Stimulated activated CD8-positive, alpha-beta memory T cell treated with anti-CD3 and anti-CD28 coated beads, Interleukin-15, amount 100 ng/mL, for 48 hours (primary cell): ENCODE measurements around the gene IL9.

Experiments
- DNase-seq, 2 donors: peaks; one replicate each; pipeline ENCODE4 v3.0.0-alpha.2; 2020; ENCODE audit warnings: low read depth in 2 of 2

IL9 gene

DNA sequence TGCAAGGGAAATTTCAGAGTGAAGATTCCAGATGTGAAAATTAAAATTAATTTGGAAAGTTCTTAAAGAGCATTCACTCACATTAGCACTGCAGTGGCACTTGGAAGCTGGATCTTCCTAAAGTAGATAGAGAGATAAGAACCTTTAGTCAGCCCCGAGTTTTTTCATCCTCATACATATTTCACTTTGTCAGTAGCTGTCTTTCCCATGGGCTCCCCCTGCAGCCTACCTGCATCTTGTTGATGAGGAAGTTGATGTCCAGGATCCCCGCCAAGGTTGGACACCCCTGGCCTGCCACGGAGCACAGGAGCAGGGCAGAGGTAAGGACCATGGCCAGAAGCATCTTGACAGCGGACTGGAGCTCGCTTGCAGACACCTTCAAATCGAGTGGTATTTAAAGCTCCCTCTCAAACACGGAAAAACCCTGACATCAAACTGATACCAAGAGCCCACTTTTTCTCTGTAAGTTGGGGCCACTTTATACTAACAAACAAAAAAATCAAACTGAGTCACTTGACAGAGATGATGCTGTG is at the start of gene IL9:
Gene IL9, minus strand, starts transcription at position 368 of the 533 bp plus-strand sequence. Its CDS starts 25 bp downstream, at position 343.
- DNase-seq, result no peak

DNA sequence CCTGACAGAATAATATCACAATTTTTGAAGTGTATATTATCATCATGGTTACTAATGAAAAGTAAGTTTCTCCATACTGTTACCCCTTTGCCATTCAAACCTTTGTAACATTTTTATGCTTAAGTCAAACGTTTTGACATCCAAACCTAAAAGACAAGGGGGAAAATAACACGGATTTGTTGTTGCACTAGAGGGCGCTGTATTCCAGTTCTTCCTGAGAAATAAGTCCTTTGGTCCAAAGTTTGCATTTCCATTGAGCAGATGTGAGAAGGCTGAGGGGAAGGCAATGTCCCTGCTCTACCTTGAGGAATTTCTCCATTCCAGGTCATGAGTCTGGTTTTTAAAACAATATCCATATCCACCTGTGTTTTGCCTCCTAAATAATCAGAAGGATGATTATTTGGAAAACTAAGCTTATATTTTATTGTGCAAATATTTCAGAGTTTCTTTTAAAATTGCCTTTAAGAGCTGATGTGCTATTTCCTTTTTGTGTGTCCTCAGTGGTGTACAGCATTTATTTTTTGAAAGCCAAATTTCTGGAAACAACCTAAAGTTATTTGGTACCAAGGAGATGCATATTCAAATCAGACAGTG is 49.4 kb upstream of the IL9 start:
- no peak for DNase-seq

DNA sequence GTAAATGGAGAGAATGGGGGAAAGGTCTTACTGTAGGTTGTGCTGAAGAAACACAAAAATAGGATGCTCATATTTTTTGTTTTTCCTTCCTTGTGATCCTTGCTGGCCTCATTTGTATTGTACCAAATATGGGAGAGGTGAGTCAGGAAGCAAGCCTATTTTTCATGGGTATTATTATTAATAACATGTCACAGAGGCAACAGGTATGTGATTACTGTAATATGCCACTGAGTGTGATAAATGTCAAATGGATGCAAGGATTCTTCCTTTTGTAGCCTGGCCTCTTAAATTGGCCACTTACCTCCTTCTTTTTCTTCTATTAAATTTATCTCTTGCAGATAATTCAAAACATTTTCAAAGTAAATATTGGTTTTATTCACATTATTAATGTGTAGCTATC is 48.9 kb upstream of the IL9 start:
- DNase-seq, result no peak

- DNase-seq, result no peak
Measured at GRCh38 chr5:135942202-135942771, 46.6 kb upstream of the IL9 start.

DNA sequence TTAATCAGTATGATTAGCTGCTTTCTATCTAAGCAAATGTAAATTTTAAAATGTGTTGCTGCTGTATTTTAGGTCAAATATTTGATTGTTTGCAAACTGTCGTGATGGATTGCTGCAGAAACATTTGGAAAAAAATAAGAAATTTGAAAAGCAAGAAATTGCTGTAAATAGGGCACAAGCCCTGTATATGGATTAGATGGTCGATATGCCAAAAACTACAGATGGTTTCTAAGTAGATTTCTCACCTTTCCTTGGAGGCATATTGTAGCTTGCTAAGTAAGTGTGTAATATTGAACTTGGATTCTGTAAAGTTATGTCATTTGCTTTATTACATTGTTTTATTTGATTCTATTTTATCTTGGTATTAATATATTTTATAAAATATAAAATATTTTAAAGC is 46.1 kb upstream of the IL9 start:
- DNase-seq, result no peak

DNA sequence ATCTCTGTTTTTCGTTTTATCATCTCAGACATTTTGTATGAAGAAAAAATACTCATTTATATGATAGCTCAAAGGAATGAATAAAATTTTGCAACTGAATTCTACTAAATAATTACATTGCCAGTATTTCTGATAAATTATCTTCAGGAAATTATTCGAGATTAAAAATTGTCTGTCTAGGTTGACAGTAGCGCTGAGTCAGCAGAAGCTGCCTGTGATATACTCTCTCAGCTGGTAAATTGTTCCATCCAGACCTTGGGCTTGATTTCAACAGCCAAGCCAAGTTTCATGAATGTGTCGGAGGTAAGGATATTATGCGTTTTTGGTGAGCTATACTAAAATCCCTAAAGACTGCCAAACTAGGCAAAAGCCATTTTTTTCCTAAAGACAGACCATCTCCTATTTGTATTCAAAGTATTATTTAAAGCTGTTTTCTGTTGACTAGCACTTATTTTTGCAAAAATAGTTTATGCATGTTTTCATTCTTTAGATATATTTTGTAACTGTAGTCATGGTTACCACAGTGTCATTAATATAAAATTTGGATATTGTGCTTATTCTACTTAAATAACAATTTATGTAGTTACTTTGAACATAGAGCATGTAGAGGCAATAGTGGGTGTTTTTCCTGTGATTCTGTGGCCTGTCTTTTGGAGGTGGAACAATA is 41.7 kb upstream of the IL9 start:
- DNase-seq, result no peak

DNA sequence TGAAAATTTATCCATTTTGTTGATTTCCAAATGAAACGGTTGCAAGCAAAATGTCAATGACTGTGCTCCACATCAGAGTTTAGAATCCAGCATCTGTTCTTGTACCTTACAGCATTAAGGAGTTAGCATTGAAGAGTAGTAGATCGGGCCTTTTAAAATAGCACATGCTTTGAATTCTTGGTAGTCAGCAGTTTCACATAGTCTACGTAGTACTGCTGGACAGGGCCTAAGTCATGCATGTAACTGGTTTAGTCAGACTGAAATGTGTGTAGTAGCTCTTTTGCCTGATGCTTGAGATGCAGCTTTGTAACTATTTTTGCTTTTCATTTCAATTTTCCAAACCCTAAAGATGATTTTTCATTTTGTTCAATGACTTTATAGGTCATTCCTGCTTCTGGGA is 39.3 kb upstream of the IL9 start:
- no peak for DNase-seq

- no peak for DNase-seq
Measured at GRCh38 chr5:135930949-135931295, 35.3 kb upstream of the IL9 start.

DNA sequence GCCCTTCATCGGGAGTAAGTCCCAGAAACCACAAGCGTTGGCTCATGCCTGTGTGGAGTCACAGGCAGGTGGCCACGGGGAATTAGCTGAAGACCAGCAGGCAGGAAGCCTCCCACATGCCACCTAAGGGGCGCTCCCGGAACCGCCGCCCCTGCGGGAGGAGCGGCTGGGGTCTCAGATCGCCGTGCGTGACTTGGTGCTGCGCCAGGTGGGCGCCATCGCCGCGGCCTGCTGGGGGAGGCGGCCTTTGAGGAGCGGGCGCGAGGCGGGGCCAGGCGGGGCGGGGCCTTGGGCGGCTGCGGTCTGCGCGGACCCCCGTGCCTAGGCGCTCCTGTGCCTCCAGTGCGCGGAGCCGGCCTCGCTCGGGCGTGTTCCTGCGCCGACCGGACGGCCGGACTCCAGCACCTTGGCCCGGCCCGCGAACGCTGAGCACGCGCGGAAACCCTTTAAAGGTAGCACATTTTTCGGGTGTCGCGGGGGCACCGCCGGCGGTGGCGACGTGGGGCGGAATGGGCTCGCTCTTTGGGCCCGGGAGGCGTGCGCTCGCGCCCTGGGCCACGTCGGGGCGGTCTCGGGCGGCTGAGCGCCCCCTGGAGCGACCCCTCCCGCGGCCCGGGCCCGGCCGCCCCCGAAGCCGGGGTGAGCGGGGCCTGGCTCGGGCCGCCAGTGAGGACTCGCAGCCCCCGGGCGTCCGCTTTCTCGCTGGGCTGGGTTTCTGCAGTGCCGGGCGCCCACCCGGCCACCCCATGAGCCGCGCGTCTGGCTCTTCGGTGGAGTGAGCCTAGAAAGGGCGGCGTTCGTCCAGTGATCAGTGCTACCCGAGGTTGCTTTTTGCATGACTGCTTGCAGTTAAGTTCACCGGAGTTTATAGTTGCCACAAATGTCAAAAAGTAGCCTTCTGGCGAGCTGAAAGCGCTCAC is 34.6 kb upstream of the IL9 start:
- no peak for DNase-seq

DNA sequence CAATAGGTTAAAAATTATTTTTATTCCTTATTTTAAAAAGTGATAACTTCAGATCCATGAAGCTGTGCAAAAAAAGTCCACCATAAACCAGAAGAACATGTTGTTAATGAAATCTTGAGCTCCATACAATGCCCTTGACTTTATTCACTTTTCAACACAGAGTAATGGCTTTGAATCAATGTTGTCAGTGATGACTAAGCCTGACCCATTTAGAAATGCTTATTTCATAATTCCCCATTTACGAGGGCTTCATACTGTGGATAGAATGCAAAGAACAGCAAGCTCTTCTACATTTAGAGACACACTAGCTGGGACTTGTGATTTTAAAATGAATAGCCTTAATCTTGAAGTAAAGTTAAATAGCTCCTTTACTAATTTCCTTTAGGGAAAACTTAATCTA is 25.7 kb upstream of the IL9 start:
- DNase-seq, result no peak

DNA sequence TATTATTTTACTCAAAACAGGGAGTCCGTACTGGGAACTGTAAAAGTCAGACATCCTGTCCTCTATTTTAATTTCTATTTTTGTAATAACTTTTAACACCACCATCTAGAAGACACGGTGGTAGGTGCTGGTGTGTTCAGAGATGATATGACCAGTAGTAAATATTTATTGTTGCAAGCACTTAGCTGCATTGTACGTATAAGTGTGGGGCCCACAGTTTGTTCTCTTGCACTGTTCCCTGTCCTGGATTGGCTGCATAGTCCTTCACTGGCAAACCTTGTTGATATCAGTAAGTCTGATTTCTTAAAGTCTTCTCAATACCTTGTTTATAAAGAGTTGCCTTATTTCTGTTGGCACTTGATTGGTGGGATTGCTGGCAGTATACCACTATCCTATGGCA is 24.6 kb upstream of the IL9 start:
- no peak for DNase-seq

GRCh38 chr5:135916638-135917263 is 21.1 kb upstream of the IL9 start:
- DNase-seq, result no peak

GRCh38 chr5:135915466-135916001 is 19.9 kb upstream of the IL9 start:
- DNase-seq, result no peak

GRCh38 chr5:135913713-135914626 is 18.3 kb upstream of the IL9 start:
- DNase-seq, result no peak

- DNase-seq, result no peak
Measured at GRCh38 chr5:135905144-135905543, 9.5 kb upstream of the IL9 start.

DNA sequence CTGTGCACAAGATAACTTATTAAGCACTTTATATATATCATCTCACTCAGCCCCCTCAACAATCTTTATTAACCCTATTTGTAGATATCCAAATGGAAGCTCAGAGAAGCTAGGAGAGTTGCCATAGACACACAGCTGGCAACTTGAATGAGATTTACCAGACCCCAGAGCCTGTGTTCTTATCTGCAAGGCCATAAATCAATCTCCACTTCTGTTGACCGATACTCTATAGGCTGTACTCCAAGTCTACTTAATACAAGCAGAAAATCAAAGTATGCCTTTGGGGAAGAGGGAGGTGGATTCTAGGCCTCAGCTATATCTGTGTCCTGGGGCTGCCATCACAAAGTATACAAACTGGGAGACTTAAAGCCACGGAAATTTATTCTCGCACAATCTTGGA is 6.0 kb upstream of the IL9 start:
- no peak for DNase-seq

DNA sequence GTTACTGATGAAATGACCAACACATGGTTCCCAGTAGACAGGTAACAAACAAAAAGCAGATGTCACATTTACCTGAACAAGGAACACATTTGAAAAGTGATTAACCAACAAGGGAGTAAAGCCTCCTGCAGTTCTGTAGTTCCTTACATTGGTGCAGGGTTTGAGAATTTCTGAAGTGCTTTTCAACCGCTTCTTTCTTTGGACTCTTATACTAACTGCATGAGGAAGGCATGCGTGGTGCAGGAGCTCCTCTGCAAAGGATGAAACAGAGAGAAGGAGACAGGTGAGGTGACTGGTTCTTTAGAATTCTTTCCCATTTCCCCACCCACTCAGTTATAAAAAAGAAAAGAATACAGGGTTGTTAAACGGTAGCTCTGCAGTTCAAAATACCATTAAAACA is 4.6 kb upstream of the IL9 start:
- DNase-seq, result no peak

- no peak for DNase-seq
Measured at GRCh38 chr5:135898651-135899050, 3.0 kb upstream of the IL9 start.

DNA sequence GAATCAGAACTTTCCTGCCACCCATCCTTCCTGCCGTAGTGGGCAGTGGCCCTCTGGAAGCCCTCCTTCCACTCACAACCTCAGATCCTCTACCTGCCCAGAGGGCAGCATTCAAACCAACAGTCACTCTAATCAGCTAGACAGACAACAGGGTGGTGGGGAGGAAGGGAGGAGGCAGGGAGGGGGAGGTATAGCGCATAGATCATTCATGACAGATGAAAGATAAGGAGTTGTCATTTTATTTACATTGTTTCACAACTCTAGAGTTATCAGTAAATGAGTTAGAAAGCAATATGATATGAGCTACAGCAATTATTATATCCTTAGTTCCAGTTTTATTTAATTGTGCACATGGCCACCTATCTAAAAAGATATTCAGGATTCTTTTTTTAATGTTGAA is 852 bp downstream of the IL9 start:
- no peak for DNase-seq

DNA sequence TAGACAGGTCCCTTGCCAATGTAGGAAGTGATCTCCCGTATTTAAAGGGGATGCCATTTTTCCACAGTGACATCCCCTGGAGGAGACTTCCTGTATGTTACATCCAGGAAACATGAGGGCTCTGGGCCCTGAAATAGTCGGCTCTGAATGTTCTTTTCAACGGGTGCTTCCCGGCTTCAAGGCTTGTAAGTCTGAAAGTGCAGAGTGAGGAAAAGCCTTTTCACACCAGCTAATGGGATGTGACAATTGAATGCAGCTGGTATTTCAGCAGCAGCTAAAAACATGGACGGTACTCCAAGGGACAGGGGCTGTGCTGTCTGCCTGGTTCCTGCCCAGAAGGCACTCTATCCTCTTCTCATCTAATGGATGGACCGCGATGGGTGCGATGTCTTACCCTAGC is 1.4 kb downstream of the IL9 start:
- DNase-seq, result no peak

DNA sequence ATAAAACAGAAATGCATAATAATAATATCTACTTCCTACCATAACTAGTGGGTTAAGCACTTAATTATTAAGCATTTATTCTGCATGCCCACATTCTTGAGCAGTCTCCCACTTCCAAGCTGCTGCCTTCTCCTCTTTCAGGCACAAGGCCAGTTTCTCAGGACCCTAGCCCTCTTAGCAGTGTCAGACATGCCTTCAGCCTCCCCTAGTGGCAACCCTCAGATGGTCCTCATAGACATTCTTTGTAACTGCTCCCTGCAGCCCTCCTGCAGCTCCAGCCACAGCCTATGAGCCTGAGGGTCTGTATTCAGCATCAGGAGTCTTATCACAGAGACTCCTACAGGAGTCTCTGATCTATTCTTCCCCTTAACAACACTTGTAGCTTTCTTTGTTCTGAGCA is 3.9 kb downstream of the IL9 start:
- no peak for DNase-seq
